ENCODE measurements around the gene NPAS2. TPM values are rescaled to one million over a fixed set of nuclear protein-coding genes. Genes with fewer than 3 reads are reported as not detected.

Gene NPAS2
- total and polyA plus RNA-seq, 2 of the 8 experiments (the other 6 are each of a cell fraction or from before 2014, with no cell fraction given): 1.8 to 1.9 TPM

- Histone ChIP-seq H3K4ac (replicated peaks; ENCODE audit: insufficient read length, low read depth, low read length) (no peak overlapping the region), H4K20me1 (replicated peaks in 1 of 2; ENCODE audit: control insufficient read depth in 1 of 2, insufficient read depth in 2 of 2, low read length in 2 of 2) (no peaks in the 10 kb centered on the region), H4K8ac (ENCODE audit: extremely low read depth, insufficient read depth, low read length) (no peak overlapping the region), H3K9me3 (ENCODE audit: insufficient read depth in 2 of 2, low read depth in 1 of 2, low read length in 1 of 2) (no peaks in the 10 kb centered on the region), H2BK15ac (ENCODE audit: low read length) (no peak overlapping the region), H4K5ac (ENCODE audit: insufficient read length, low read depth, low read length) (no peak overlapping the region), H2AK5ac (ENCODE audit: low read depth, low read length) (no peak overlapping the region), H3K23ac (ENCODE audit: insufficient read length) (no peak overlapping the region), H3K79me1 (ENCODE audit: low read depth, low read length) (no peaks in the 10 kb centered on the region), H3K4me2 (ENCODE audit: insufficient read depth in 1 of 2, low read depth in 2 of 2, low read length in 2 of 2) (no peak overlapping the region), H3K14ac (ENCODE audit: insufficient read length) (no peak overlapping the region), H3K23me2 (ENCODE audit: low read depth, low read length) (no peaks in the 10 kb centered on the region), H3K27me3 (replicated peaks in 1 of 4; ENCODE audit: control insufficient read depth in 3 of 4, extremely low read depth in 1 of 4, insufficient read depth in 3 of 4, low read length in 3 of 4) (no peaks in the 10 kb centered on the region), H3K79me2 (ENCODE audit: control insufficient read depth in 1 of 2, insufficient read depth in 2 of 2, low read length in 2 of 2) (no peaks in the 10 kb centered on the region), H2AFZ (ENCODE audit: low read length) (no peak overlapping the region), H2BK120ac (replicated peaks; ENCODE audit: low read depth, low read length) (no peak overlapping the region), H3K36me3 (ENCODE audit: control insufficient read depth in 2 of 4, insufficient read depth in 4 of 4, low read length in 3 of 4) (no peaks in the 10 kb centered on the region), H4K91ac (replicated peaks; ENCODE audit: insufficient read length, low read length) (no peak overlapping the region), H3K9ac (replicated peaks in 1 of 4; ENCODE audit: extremely low read depth in 1 of 4, low read depth in 3 of 4, low read length in 3 of 4) (no peak overlapping the region), H2BK5ac (ENCODE audit: low read depth, low read length) (no peak overlapping the region), H3K18ac (ENCODE audit: extremely low read depth, low read length) (no peak overlapping the region), H3K56ac (replicated peaks; ENCODE audit: insufficient read length, low read depth, low read length) (no peak overlapping the region), H3K27ac (ENCODE audit: low read depth, low read length) (no peak overlapping the region), H3K4me3 (ENCODE audit: extremely low read depth in 1 of 4, insufficient read depth in 2 of 4, low read depth in 3 of 4, low read length in 4 of 4) (no peak overlapping the region), H3K4me1 (replicated peaks in 1 of 4; ENCODE audit: control insufficient read depth in 3 of 4, insufficient read depth in 4 of 4, low read length in 3 of 4) (peaks cover 0 to 3% (median 0%) of the 10 kb centered on the region in 4 experiments; a peak in 1 of 7 replicates), H2BK12ac (ENCODE audit: low read depth, low read length) (no peak overlapping the region), H2BK20ac (ENCODE audit: low read length) (no peak overlapping the region)
- DNase-seq (ENCODE audit: low read depth in 1 of 2, low spot score in 2 of 2) (no peak), FAIRE-seq (no peak)
- 93% methylated on average over 5 of the region's 5 CpGs; no CpG with 5 or more reads in 1 of the 2 experiments for WGBS, 2 experiments (ENCODE audit: extremely low coverage in 1 of 2, insufficient coverage in 1 of 2, insufficient read length in 1 of 2, insufficient replicate concordance in 2 of 2, low coverage in 1 of 2, low lambda C conversion rate in 2 of 2, missing lambda C conversion rate in 1 of 2)
- no peak for TF ChIP-seq POLR2A (IDR thresholded peaks at IDR 0.05; ENCODE audit: control extremely low read depth in 1 of 2, low read depth in 2 of 2, low read length in 2 of 2)
- no peak for TF ChIP-seq TCF12 (IDR thresholded peaks at IDR 0.05; ENCODE audit: low read depth, low read length)
- TF ChIP-seq TBP (IDR thresholded peaks at IDR 0.05; ENCODE audit: low read depth, low read length): no peak
- TF ChIP-seq SIX5 (IDR thresholded peaks at IDR 0.05; ENCODE audit: low read depth, low read length): no peak
- no peak for TF ChIP-seq EGR1 (IDR thresholded peaks at IDR 0.05; ENCODE audit: borderline replicate concordance, low read depth, low read length)
- TF ChIP-seq KDM4A (IDR thresholded peaks at IDR 0.05; ENCODE audit: low read depth, low read length, severe bottlenecking): no peak
- TF ChIP-seq YY1 (IDR thresholded peaks at IDR 0.05; ENCODE audit: low read depth, low read length): no peak
- no peak for TF ChIP-seq BACH1 (IDR thresholded peaks at IDR 0.05; ENCODE audit: low read length)
- no peak for TF ChIP-seq PHF8 (conservative IDR thresholded peaks at IDR 0.05; ENCODE audit: low read depth, low read length)
- no peak for TF ChIP-seq E2F6 (IDR thresholded peaks at IDR 0.05)
- no peak for TF ChIP-seq CEBPB (IDR thresholded peaks at IDR 0.05; ENCODE audit: low read depth, low read length)
- no peak for TF ChIP-seq RNF2 (IDR thresholded peaks at IDR 0.05; ENCODE audit: borderline replicate concordance, low read depth, low read length, missing control alignments, poor library complexity, severe bottlenecking)
- ChIA-PET CTCF (ENCODE audit: partially characterized antibody) (interaction anchor here (0.7 to 1.7 kb wide), 5 partner anchors 9 to 132 kb away, joined by 3 to 6 read pairs (median 4); no protein-coding TSS in a partner anchor), POLR2A (ENCODE audit: partially characterized antibody) (no interaction called here)
Observed at GRCh38 chr2:100862081-100862480, 42.1 kb downstream of the NPAS2 start.

All from H1 (cell line).